ENCODE measurements around the gene GRIK1. TPM values are rescaled to one million over a fixed set of nuclear protein-coding genes. Genes with fewer than 3 reads are reported as not detected.

Gene GRIK1
- polyA plus RNA-seq, 1 donor from 2014 or later: 8.7 TPM

DNA sequence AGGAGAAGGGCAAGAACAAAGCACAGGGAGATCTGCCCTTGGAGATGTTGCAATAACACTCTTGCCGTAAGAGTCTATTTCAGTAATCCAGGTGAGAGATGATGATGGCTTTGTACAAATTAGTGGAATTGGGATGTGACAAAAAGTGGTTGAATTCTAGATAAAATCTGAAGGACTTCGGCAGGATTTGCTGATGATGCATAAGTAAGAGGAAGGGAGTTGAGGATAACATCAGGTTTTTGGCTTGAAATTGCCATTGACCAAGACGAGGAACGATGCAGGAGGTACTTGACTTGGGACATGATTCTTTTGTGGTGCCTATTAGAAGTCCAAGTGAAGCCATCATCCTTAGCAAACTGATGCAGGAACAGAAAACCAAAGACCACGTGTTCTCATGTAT, 238.1 kb downstream of the GRIK1 start:
- H2AFZ ChIP-seq (ENCODE audit: low read depth, low read length): no peak overlapping the region
- no peak overlapping the region for H3K27ac ChIP-seq (ENCODE audit: low read length)

GRCh38 chr21:29697555-29698193, 242.1 kb downstream of the GRIK1 start:
- H4K20me1 ChIP-seq (ENCODE audit: insufficient read depth): no peaks in the 10 kb centered on the region
- no peaks in the 10 kb centered on the region for H3K36me3 ChIP-seq (ENCODE audit: insufficient read depth, low read length)
- H3K4me2 ChIP-seq (ENCODE audit: low read length): no peak overlapping the region
- no peaks in the 10 kb centered on the region for H3K9me2 ChIP-seq (ENCODE audit: insufficient read depth, low read length)
- H3K79me2 ChIP-seq (replicated peaks; ENCODE audit: insufficient read depth, low read length): no peaks in the 10 kb centered on the region
- no peak overlapping the region for H3K4me3 ChIP-seq (ENCODE audit: low read length)
- TF ChIP-seq MXI1 (conservative IDR thresholded peaks at IDR 0.05; ENCODE audit: poor library complexity, severe bottlenecking): no peak
- TF ChIP-seq, protein P1, sequence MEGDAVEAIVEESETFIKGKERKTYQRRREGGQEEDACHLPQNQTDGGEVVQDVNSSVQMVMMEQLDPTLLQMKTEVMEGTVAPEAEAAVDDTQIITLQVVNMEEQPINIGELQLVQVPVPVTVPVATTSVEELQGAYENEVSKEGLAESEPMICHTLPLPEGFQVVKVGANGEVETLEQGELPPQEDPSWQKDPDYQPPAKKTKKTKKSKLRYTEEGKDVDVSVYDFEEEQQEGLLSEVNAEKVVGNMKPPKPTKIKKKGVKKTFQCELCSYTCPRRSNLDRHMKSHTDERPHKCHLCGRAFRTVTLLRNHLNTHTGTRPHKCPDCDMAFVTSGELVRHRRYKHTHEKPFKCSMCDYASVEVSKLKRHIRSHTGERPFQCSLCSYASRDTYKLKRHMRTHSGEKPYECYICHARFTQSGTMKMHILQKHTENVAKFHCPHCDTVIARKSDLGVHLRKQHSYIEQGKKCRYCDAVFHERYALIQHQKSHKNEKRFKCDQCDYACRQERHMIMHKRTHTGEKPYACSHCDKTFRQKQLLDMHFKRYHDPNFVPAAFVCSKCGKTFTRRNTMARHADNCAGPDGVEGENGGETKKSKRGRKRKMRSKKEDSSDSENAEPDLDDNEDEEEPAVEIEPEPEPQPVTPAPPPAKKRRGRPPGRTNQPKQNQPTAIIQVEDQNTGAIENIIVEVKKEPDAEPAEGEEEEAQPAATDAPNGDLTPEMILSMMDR (IDR thresholded peaks at IDR 0.05; ENCODE audit: poor library complexity, severe bottlenecking): no peak
- no peak for TF ChIP-seq RAD21 (conservative IDR thresholded peaks at IDR 0.05)
- no peak for TF ChIP-seq EP300 (conservative IDR thresholded peaks at IDR 0.05; ENCODE audit: poor library complexity, severe bottlenecking)
- TF ChIP-seq EZH2 (IDR thresholded peaks at IDR 0.05; ENCODE audit: borderline replicate concordance, insufficient read depth, low read length, poor library complexity, severe bottlenecking): no peak
- no peak for TF ChIP-seq POLR2AphosphoS5 (IDR thresholded peaks at IDR 0.05)
- H3K27ac ChIP-seq (ENCODE audit: low read length): no peak overlapping the region
- H2AFZ ChIP-seq (ENCODE audit: low read depth, low read length): no peak overlapping the region
- H3K9me3 ChIP-seq (ENCODE audit: low read length): no peaks in the 10 kb centered on the region
- H3F3A ChIP-seq (ENCODE audit: insufficient read depth, low read length, poor library complexity, severe bottlenecking): no peaks in the 10 kb centered on the region
- no peaks in the 10 kb centered on the region for H3K27me3 ChIP-seq (ENCODE audit: insufficient read depth, low read depth, low read length)
- H3K9ac ChIP-seq (ENCODE audit: low read length): no peak overlapping the region

More for the DNA sequence above, 238.1 kb downstream of the GRIK1 start:
- Histone ChIP-seq H3K9me2 (ENCODE audit: insufficient read depth, low read length) (no peaks in the 10 kb centered on the region), H3K9me3 (ENCODE audit: low read length) (no peaks in the 10 kb centered on the region), H3K4me2 (ENCODE audit: low read length) (no peak overlapping the region), H3K79me2 (replicated peaks; ENCODE audit: insufficient read depth, low read length) (no peaks in the 10 kb centered on the region), H3K27me3 (ENCODE audit: insufficient read depth, low read depth, low read length) (no peaks in the 10 kb centered on the region), H3K36me3 (ENCODE audit: insufficient read depth, low read length) (no peaks in the 10 kb centered on the region), H3K4me3 (ENCODE audit: low read length) (no peak overlapping the region), H3F3A (ENCODE audit: insufficient read depth, low read length, poor library complexity, severe bottlenecking) (no peaks in the 10 kb centered on the region), H3K9ac (ENCODE audit: low read length) (no peak overlapping the region), H4K20me1 (ENCODE audit: insufficient read depth) (no peaks in the 10 kb centered on the region)
- no peak for TF ChIP-seq TAF1 (IDR thresholded peaks at IDR 0.05; ENCODE audit: low read depth)
- TF ChIP-seq SMC3 (conservative IDR thresholded peaks at IDR 0.05; ENCODE audit: poor library complexity): no peak
- TF ChIP-seq, protein P2, sequence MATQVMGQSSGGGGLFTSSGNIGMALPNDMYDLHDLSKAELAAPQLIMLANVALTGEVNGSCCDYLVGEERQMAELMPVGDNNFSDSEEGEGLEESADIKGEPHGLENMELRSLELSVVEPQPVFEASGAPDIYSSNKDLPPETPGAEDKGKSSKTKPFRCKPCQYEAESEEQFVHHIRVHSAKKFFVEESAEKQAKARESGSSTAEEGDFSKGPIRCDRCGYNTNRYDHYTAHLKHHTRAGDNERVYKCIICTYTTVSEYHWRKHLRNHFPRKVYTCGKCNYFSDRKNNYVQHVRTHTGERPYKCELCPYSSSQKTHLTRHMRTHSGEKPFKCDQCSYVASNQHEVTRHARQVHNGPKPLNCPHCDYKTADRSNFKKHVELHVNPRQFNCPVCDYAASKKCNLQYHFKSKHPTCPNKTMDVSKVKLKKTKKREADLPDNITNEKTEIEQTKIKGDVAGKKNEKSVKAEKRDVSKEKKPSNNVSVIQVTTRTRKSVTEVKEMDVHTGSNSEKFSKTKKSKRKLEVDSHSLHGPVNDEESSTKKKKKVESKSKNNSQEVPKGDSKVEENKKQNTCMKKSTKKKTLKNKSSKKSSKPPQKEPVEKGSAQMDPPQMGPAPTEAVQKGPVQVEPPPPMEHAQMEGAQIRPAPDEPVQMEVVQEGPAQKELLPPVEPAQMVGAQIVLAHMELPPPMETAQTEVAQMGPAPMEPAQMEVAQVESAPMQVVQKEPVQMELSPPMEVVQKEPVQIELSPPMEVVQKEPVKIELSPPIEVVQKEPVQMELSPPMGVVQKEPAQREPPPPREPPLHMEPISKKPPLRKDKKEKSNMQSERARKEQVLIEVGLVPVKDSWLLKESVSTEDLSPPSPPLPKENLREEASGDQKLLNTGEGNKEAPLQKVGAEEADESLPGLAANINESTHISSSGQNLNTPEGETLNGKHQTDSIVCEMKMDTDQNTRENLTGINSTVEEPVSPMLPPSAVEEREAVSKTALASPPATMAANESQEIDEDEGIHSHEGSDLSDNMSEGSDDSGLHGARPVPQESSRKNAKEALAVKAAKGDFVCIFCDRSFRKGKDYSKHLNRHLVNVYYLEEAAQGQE (IDR thresholded peaks at IDR 0.05; ENCODE audit: borderline replicate concordance): no peak
- no peak for TF ChIP-seq RAD21 (conservative IDR thresholded peaks at IDR 0.05)
- no peak for TF ChIP-seq POLR2AphosphoS5 (IDR thresholded peaks at IDR 0.05)
- TF ChIP-seq, protein P1 (IDR thresholded peaks at IDR 0.05; ENCODE audit: poor library complexity, severe bottlenecking): no peak
- no peak for TF ChIP-seq EZH2 (IDR thresholded peaks at IDR 0.05; ENCODE audit: borderline replicate concordance, insufficient read depth, low read length, poor library complexity, severe bottlenecking)
- no peak for TF ChIP-seq MXI1 (conservative IDR thresholded peaks at IDR 0.05; ENCODE audit: poor library complexity, severe bottlenecking)
- TF ChIP-seq EP300 (conservative IDR thresholded peaks at IDR 0.05; ENCODE audit: poor library complexity, severe bottlenecking): no peak
